Neuronal stem cell (in vitro differentiated cells): ENCODE data around the gene MRPL20.

Source experiments
- DNase-seq: peaks from one replicate; pipeline ENCODE4 v3.0.0-alpha.2; 2013; ENCODE audit warnings: low spot score
- H2AFZ ChIP-seq: one replicate; pipeline ENCODE4 v1.6.1; 2013; ENCODE audit warnings: mild to moderate bottlenecking, low read length, inconsistent platforms
- H2AK5ac ChIP-seq: 2 replicates; pipeline ENCODE4 v1.6.1; 2013; ENCODE audit warnings: low read depth, mild to moderate bottlenecking, inconsistent platforms, low read length, moderate library complexity, mixed read lengths
- H2BK120ac ChIP-seq: 2 replicates; pipeline ENCODE4 v1.6.1; 2013; ENCODE audit warnings: low read depth, mild to moderate bottlenecking, inconsistent platforms, low read length, moderate library complexity, mixed read lengths
- H2BK12ac ChIP-seq: one replicate; pipeline ENCODE4 v1.6.1; 2013; ENCODE audit warnings: low read length, inconsistent platforms
- H2BK15ac ChIP-seq: 2 replicates; pipeline ENCODE4 v1.6.1; 2013; ENCODE audit warnings: mild to moderate bottlenecking, low read length, inconsistent platforms, mixed read lengths
- H2BK5ac ChIP-seq: one replicate; pipeline ENCODE4 v1.6.1; 2013; ENCODE audit warnings: inconsistent platforms, mild to moderate bottlenecking, low read length, moderate library complexity
- H3K14ac ChIP-seq: one replicate; pipeline ENCODE4 v1.6.1; 2013; ENCODE audit warnings: low read length, inconsistent platforms
- H3K18ac ChIP-seq: 2 replicates; pipeline ENCODE4 v1.6.1; 2013; ENCODE audit warnings: low read length, inconsistent platforms
- H3K23ac ChIP-seq: 2 replicates; pipeline ENCODE4 v1.6.1; 2013; ENCODE audit warnings: low read depth, mild to moderate bottlenecking, mixed read lengths, low read length, inconsistent platforms; ENCODE audit not compliant: poor library complexity
- H3K27ac ChIP-seq: replicated peaks from 3 replicates; pipeline ENCODE4 v1.5.1; 2013; ENCODE audit warnings: low read length, inconsistent platforms
- H3K27me3 ChIP-seq, 3 experiments: 2 replicates each; pipeline ENCODE4 v1.6.1; 2013; ENCODE audit warnings: low read length in 3 of 3, mild to moderate bottlenecking in 2 of 3, inconsistent platforms in 1 of 3, low read depth in 1 of 3, mixed read lengths in 1 of 3, moderate library complexity in 1 of 3; ENCODE audit not compliant: control insufficient read depth in 3 of 3, insufficient read depth in 3 of 3
- H3K36me3 ChIP-seq, 2 donors: replicated peaks in 1 of 2; 2 replicates each; pipeline ENCODE4 v1.6.1; 2013; ENCODE audit warnings: low read length in 2 of 2; ENCODE audit not compliant: control insufficient read depth in 2 of 2, insufficient read depth in 2 of 2
- H3K4ac ChIP-seq: 2 replicates; pipeline ENCODE4 v1.6.1; 2013; ENCODE audit warnings: inconsistent platforms, mild to moderate bottlenecking, low read length, moderate library complexity
- H3K4me1 ChIP-seq, 2 donors: 1 replicate in 1 of 2; 2 replicates in 1 of 2; pipeline ENCODE4 v1.6.1; 2013; ENCODE audit warnings: low read length in 2 of 2, low read depth in 1 of 2; ENCODE audit not compliant: control insufficient read depth in 2 of 2, insufficient read depth in 1 of 2
- H3K4me2 ChIP-seq: one replicate; pipeline ENCODE4 v1.6.1; 2013; ENCODE audit warnings: mild to moderate bottlenecking, low read length, inconsistent platforms; ENCODE audit not compliant: insufficient read depth, poor library complexity, severe bottlenecking
- H3K4me3 ChIP-seq, 2 donors: 2 replicates each; pipeline ENCODE4 v1.5.1; 2013; ENCODE audit warnings: low read length in 2 of 2, mild to moderate bottlenecking in 2 of 2, inconsistent platforms in 1 of 2, moderate library complexity in 1 of 2
- H3K79me1 ChIP-seq: one replicate; pipeline ENCODE4 v1.6.1; 2013; ENCODE audit warnings: low read depth, mild to moderate bottlenecking, inconsistent platforms, low read length, moderate library complexity
- H3K9ac ChIP-seq: one replicate; pipeline ENCODE4 v1.6.1; 2013; ENCODE audit warnings: mild to moderate bottlenecking, low read depth, low read length, inconsistent platforms; ENCODE audit not compliant: poor library complexity
- H3K9me3 ChIP-seq, 2 donors: replicated peaks in 1 of 2; 2 replicates each; pipeline versions ENCODE3 to v1.6.1; 2013; ENCODE audit warnings: low read length in 2 of 2, mild to moderate bottlenecking in 2 of 2, inconsistent platforms in 1 of 2, low read depth in 1 of 2, mixed read lengths in 1 of 2, moderate library complexity in 1 of 2; ENCODE audit not compliant: control insufficient read depth in 2 of 2, insufficient read depth in 1 of 2
- H4K8ac ChIP-seq: one replicate; pipeline ENCODE4 v1.6.1; 2013; ENCODE audit warnings: low read depth, mild to moderate bottlenecking, inconsistent platforms, low read length, moderate library complexity
- H4K91ac ChIP-seq: one replicate; pipeline ENCODE4 v1.6.1; 2013; ENCODE audit warnings: low read length, low read depth, mild to moderate bottlenecking, inconsistent platforms; ENCODE audit not compliant: poor library complexity
- WGBS, 2 donors: extraction: QIAGEN DNeasy Blood & Tissue Kit; methylation state at CpG; one replicate each; pipeline ENCODE4 v1.1.7; 2013; ENCODE audit warnings: missing lambda C conversion rate in 2 of 2, mixed read lengths in 1 of 2; ENCODE audit not compliant: insufficient read length in 2 of 2, insufficient replicate concordance in 1 of 2; ENCODE audit errors: extremely low coverage in 2 of 2; 5-methylcytosine and 5-hydroxymethylcytosine counted together

The MRPL20 gene

GRCh38 chr1:1394116-1394515 is 13.0 kb downstream of the MRPL20 start:
- Histone ChIP-seq H3K4me3 (no peak overlapping the region), H3K27ac (no peak overlapping the region), H3K14ac (no peak overlapping the region), H3K18ac (no peak overlapping the region), H2AK5ac (no peak overlapping the region), H4K8ac (no peak overlapping the region), H2BK15ac (no peak overlapping the region), H3K27me3 (no peaks in the 10 kb centered on the region), H3K36me3 (peaks cover 57 to 91% of the 10 kb centered on the region in 2 donors), H4K91ac (no peak overlapping the region), H3K9ac (no peak overlapping the region), H3K23ac (no peak overlapping the region), H3K79me1 (peaks cover 18% of the 10 kb centered on the region), H2BK120ac (no peak overlapping the region), H3K4ac (no peak overlapping the region), H3K4me1 (peaks cover 6 to 7% of the 10 kb centered on the region in 2 donors), H2BK5ac (no peak overlapping the region), H2BK12ac (no peak overlapping the region), H2AFZ (no peak overlapping the region), H3K4me2 (no peak overlapping the region), H3K9me3 (peaks cover 0 to 5% of the 10 kb centered on the region in 2 donors)
- WGBS, 2 donors = no CpG with 5 or more reads among the region's 7 CpGs
- DNase-seq = no peak

GRCh38 chr1:1393428-1393827 is 13.7 kb downstream of the MRPL20 start:
- H2BK120ac ChIP-seq = no peak overlapping the region
- DNase-seq = no peak
- no peak overlapping the region for H2BK12ac ChIP-seq
- no peak overlapping the region for H3K4ac ChIP-seq
- no peak overlapping the region for H3K4me3 ChIP-seq
- no peak overlapping the region for H3K23ac ChIP-seq
- H3K9ac ChIP-seq = peak overlapping the region; percentile 7
- no peak overlapping the region for H2BK15ac ChIP-seq
- H4K91ac ChIP-seq = no peak overlapping the region
- WGBS, 2 donors = no CpG with 5 or more reads among the region's 11 CpGs
- H3K14ac ChIP-seq = no peak overlapping the region
- no peak overlapping the region for H3K27ac ChIP-seq
- H3K18ac ChIP-seq = no peak overlapping the region
- H2AFZ ChIP-seq = no peak overlapping the region
- H2AK5ac ChIP-seq = no peak overlapping the region
- H3K27me3 ChIP-seq = no peaks in the 10 kb centered on the region
- no peak overlapping the region for H3K4me2 ChIP-seq
- no peak overlapping the region for H2BK5ac ChIP-seq
- no peak overlapping the region for H4K8ac ChIP-seq
- peaks cover 0 to 5% of the 10 kb centered on the region in 2 donors for H3K9me3 ChIP-seq
- H3K4me1 ChIP-seq = peaks cover 6% of the 10 kb centered on the region in 2 donors
- peaks cover 13% of the 10 kb centered on the region for H3K79me1 ChIP-seq
- peaks cover 57 to 97% of the 10 kb centered on the region in 2 donors for H3K36me3 ChIP-seq

- Histone ChIP-seq H2BK12ac (no peak overlapping the region), H2AK5ac (no peak overlapping the region), H3K27ac (no peak overlapping the region), H2BK5ac (no peak overlapping the region), H3K36me3 (peaks cover 58 to 97% of the 10 kb centered on the region in 2 donors), H2BK120ac (no peak overlapping the region), H3K18ac (no peak overlapping the region), H3K4ac (no peak overlapping the region), H3K79me1 (peaks cover 10% of the 10 kb centered on the region), H4K8ac (no peak overlapping the region), H3K9ac (peak overlapping the region; percentile 7), H3K9me3 (peaks cover 0 to 5% of the 10 kb centered on the region in 2 donors), H3K23ac (no peak overlapping the region), H3K27me3 (no peaks in the 10 kb centered on the region), H3K4me1 (peaks cover 2 to 4% of the 10 kb centered on the region in 2 donors), H2AFZ (no peak overlapping the region), H2BK15ac (no peak overlapping the region), H3K14ac (no peak overlapping the region), H3K4me2 (no peak overlapping the region), H3K4me3 (no peak overlapping the region), H4K91ac (no peak overlapping the region)
- DNase-seq = no peak
- no CpG with 5 or more reads among the region's 4 CpGs for WGBS, 2 donors
Observed at GRCh38 chr1:1393014-1393413, 14.1 kb downstream of the MRPL20 start.

DNA sequence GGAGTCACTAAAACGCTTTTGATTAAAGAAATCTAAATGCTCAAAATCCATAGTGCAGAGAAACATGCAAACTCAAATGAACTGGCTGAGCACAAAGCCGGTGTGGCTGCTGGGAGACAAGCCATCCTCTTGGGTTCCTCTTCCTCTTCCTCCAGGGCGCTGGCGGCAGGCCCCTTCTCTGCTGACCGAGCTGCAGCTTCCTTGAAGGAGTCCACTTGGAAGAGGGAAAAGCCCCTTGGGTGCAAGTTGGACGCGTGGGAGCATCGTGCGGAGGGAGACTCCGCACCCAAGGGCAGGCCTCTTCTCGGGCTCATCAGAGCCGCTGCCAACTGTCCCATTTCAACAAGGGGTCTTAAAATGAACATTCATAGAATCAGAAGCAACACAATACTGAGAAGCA is 15.9 kb downstream of the MRPL20 start:
- H2BK15ac ChIP-seq = no peak overlapping the region
- H3K14ac ChIP-seq = no peak overlapping the region
- WGBS, 2 donors = no CpG with 5 or more reads among the region's 12 CpGs
- no peak overlapping the region for H3K23ac ChIP-seq
- no peak for DNase-seq
- peaks cover 64 to 98% of the 10 kb centered on the region in 2 donors for H3K36me3 ChIP-seq
- no peak overlapping the region for H2AFZ ChIP-seq
- H3K27ac ChIP-seq = no peak overlapping the region
- no peak overlapping the region for H3K18ac ChIP-seq
- H4K8ac ChIP-seq = peak overlapping the region; percentile 90
- H3K9me3 ChIP-seq = peaks cover 0 to 5% of the 10 kb centered on the region in 2 donors
- no peaks in the 10 kb centered on the region for H3K27me3 ChIP-seq
- no peak overlapping the region for H2BK120ac ChIP-seq
- no peak overlapping the region for H3K4me2 ChIP-seq
- peaks cover 10% of the 10 kb centered on the region for H3K79me1 ChIP-seq
- no peak overlapping the region for H3K4ac ChIP-seq
- H3K4me3 ChIP-seq = no peak overlapping the region
- no peak overlapping the region for H3K9ac ChIP-seq
- no peaks in the 10 kb centered on the region for H3K4me1 ChIP-seq
- no peak overlapping the region for H2AK5ac ChIP-seq
- no peak overlapping the region for H4K91ac ChIP-seq
- no peak overlapping the region for H2BK12ac ChIP-seq
- H2BK5ac ChIP-seq = no peak overlapping the region
